CD4-positive, alpha-beta T cell treated with Interleukin-17A for 4 hours (primary cell): ENCODE data around the gene FLII.
A peak's percentile ranks its signal among the peaks of the same experiment; 100 is the strongest.
"Not testable (repeated sequence)": the region's sequence is repeated elsewhere in the genome, so short reads cannot be mapped to it uniquely, and the experiment has no call there.

Experiments
- DNase-seq: peaks from one replicate; pipeline ENCODE4 v3.0.0-alpha.2; 2020; ENCODE audit warnings: mixed read lengths

The FLII gene

DNA sequence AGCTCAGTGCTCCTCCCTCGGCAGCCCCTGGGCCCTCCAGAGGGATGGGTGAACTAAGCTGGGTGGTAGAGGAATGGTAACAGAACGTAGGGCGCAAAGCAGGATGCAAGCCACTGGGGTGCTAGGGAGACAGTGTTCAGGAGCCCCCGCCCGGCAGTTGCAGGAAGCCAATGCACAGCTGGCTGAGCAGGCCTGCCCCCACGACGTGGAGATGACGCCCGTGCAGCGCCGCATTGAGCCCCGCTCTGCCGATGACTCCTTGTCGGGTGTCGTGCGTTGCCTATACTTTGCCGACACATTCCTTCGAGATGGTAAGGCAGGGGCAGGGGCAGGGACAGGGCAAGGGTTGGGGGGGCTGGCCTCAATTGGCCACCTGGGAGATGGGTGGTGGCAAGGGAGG, 20.2 kb downstream of the FLII start:
- no peak for DNase-seq

DNA sequence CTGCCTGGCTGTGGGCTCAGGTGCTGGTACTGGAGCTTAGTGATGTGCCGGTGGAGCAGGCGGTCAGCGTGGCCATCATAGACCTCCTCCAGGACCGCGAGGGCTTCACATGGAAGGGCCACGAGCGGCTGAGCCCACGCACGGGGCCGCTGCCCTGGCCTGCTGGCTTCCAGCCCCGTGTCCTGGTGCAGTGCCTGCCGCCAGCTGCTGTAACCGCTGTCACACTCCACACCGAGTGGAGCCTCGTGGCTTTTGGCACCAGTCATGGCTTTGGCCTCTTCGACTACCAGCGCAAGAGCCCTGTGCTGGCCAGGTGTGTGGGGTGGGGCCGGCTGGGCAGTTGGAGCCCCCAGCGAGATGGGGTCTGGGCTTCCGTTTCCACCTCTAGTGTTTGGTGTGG, 21.1 kb downstream of the FLII start:
- DNase-seq: no peak

GRCh38 chr17:18236494-18236893, 22.0 kb downstream of the FLII start:
- no peak for DNase-seq

DNA sequence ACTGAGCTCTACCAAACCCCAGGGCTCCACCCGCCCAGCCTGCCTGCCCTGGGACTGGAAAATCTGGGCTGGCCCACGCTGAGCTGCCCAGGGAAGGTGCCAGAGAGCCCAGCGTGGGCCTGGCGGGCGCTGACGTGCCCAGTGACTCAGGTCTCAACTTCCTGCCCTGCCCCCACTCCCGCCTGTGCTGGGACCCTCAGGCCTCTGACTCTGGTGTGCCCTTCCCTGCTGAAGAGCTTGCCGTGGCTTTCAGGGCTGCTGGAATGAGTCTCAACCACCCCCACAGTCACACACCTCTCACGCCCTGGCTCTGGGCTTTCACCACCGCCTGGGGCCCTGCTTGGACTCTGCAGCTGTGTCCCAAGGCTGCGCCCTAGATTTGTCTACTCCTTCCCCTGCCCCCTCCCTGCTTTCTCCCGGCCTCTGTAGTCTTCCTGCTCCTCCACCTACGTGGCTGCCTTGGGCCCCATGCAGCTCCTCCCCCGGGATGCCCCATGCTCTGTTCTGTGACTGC, 22.7 kb downstream of the FLII start:
- no peak for DNase-seq

DNA sequence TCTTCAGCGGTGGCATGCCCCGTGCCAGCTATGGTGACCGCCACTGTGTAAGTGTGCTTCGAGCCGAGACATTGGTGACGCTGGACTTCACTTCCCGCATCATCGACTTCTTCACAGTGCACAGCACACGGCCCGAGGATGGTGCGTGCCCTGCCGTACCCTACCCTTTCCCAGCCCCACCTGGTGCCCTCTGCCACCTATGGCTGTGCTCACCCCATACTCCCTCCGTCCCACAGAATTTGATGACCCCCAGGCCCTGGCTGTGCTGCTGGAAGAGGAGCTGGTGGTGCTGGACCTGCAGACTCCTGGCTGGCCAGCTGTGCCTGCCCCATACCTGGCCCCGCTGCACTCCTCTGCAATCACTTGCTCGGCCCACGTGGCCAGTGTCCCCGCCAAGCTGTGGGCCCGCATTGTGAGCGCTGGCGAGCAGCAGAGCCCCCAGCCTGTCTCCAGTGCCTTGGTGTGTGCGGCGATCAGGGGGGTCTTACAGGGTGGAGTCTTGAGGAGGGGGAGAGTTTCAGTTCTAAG, 23.6 kb downstream of the FLII start:
- no peak for DNase-seq

GRCh38 chr17:18233803-18234518, 24.6 kb downstream of the FLII start:
- DNase-seq: no peak

DNA sequence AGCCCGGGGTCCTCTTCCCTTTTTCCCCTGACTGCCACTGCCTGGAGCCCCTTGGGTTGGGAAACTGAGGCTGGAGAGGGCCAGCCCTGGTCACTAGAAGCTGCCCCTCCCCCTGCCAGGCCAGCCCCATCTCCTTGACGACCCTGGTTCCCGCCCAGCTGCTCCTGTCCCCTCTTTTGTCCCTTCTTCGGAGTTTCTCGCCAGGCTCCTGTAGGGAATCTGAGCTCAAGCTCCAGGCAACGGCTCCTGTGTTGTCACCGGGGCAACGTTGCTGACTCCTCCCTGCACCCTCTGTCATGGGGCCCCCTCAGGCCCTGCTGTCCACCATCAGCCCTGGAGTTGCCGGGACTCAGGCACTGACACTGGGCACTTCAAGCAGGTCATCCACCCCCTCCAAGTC, 27.4 kb downstream of the FLII start:
- no peak for DNase-seq

DNA sequence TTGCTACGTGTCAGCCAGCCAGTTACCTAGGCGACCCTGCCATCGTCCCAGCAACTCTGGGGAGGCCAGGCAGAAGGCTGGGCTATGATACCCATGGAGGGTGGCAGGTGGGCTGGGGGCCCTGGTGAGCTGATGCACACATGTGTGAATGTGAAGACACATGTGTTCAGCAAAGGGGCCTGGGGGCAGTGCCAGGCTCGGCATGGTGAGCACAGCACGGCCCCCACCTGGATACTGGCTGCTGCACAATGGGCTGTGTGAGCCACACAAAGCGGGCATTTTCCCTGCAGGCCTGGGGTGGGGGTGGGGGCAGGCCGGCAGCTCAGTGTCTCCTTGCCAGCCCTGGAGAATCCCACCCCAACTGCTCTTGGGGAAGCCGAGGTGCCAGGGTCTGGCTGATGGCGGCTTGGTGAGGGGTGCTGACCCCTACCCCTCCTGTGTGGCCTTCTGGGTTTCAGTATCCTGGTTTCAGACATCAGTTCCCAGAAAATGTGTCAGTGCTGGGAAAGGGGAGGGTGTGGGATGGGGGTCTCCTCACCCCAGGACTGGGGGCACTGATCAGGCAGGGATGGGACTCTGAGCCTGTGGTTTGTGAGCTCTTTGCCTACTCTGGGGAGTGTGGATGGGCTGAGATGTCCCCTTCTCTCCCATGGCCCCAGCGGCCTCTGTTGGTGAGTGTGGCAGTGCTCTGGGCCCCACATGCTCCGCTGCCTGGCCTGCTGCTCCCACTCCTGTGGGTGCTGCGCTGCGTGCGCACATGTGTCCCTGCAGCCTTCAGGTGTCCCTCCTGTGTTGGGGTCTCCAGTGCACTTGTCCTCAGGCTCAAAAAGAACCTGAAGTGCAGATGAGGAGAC, 28.0 kb downstream of the FLII start:
- no peak for DNase-seq

GRCh38 chr17:18229771-18230170, 28.8 kb downstream of the FLII start:
- no peak for DNase-seq

GRCh38 chr17:18229254-18229653, 29.3 kb downstream of the FLII start:
- no peak for DNase-seq

- DNase-seq: no peak
Observed at GRCh38 chr17:18228176-18228682, 30.3 kb downstream of the FLII start.

- DNase-seq: no peak
Observed at GRCh38 chr17:18227635-18228034, 30.9 kb downstream of the FLII start.

GRCh38 chr17:18226284-18226945, 32.1 kb downstream of the FLII start:
- no peak for DNase-seq

DNA sequence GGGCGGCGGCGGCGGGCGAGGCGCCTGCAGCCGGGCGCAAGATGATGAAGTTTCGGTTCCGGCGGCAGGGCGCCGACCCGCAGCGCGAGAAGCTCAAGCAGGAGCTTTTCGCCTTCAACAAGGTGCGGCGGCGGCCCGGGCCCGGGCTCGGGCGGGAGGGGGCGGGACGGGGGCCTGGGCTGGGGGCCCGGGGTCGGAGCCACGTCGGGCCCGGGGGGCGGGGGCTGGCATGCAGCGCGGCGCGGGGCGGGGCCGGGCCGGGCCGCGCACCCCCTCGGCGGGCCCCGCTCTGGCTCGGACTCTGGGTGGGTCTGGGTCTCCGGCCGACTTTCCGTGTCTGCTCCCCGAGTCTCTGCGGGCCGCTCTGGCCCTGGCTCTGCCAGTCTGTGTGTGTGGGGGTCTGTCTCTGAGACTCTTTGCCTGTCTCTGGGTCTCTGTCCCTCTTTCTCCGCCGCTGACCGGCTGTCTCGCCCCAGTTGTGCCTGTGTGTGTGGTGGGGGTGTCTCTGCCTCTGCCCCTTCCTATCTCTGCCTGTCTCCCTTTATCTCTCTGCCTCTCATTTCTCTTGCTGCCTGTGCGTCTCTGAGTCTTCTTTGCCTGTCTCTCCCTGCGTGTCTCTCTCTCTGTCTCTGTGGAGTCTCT, 32.8 kb downstream of the FLII start:
- no peak for DNase-seq

DNA sequence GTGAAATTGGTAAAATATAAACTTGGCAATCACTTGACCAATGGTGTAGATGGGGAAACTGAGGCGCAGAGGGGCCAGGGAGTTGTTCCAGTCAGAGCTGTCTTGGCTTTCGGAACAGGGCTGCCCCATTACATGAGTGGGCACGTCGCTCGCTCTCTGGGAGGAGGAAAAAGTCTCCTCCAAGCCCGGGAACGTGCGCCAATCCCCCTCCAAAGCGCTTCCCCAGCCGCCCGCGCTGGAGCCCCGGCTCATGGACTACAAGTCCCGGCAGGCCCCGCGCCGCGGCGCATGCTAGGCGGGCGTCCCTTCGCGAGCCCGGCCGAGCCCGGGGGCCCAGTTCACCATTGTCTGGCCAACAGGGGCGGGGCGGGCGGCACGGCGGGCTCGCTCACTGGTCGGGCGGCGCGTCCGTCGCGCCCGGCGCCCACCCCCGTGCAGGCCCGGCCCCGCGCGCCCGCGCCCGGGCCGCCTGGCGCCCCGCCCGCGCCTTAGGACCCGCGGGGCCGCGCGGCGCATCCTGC, 33.4 kb downstream of the FLII start, which contains the start of gene LLGL1:
TSS of gene LLGL1 (plus strand) at position 515 of the 521 bp plus-strand sequence. CDS start 48 bp downstream, outside the sequence.
- peak; percentile 98 for DNase-seq

- DNase-seq: no peak
Observed at GRCh38 chr17:18224387-18225120, 34.0 kb downstream of the FLII start.

GRCh38 chr17:18224053-18224386, 34.5 kb downstream of the FLII start:
- no peak for DNase-seq

- DNase-seq: no peak
Observed at GRCh38 chr17:18218756-18219415, 39.7 kb downstream of the FLII start.

- peak; percentile 78 for DNase-seq
Observed at GRCh38 chr17:18217412-18218015, 41.0 kb downstream of the FLII start.

DNA sequence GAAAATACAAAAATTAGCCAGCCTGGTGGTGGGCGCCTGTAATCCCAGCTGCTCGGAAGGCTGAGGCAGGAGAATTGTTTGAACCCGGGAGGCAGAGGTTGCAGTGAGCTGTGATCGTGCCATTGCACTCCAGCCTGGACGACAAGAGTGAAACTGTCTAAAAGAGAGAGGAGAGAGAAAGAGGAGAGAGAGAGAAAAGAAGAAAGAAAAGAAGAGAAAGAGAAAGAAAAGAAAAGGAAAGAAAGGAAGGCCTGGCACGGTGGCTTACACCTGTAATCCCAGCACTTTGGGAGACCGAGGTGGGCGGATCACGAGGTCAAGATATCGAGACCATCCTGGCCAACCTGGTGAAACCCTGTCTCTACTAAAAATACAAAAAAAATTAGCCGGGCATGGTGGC, 41.6 kb downstream of the FLII start:
- not testable (repeated sequence) for DNase-seq
